ENCODE results near the gene PLBD1.

DNA sequence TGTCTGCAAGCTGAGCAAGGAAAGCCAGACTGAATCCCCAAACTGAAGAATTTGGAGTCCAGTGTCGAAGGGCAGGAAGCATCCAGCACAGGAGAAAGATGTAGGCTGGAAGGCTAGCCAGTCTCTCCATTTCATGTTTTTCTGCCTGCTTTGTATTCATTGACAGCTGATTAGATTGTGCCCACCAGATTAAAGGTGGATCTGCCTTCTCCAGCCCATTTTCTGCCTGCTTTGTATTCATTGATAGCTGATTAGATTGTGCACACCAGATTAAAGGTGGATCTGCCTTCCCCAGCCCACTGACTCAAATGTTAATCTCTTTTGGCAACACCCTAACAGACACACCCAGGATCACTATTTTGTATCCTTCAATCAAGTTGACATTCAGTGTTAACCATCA is 85.3 kb downstream of the PLBD1 start:
- TF ChIP-seq, protein P1, sequence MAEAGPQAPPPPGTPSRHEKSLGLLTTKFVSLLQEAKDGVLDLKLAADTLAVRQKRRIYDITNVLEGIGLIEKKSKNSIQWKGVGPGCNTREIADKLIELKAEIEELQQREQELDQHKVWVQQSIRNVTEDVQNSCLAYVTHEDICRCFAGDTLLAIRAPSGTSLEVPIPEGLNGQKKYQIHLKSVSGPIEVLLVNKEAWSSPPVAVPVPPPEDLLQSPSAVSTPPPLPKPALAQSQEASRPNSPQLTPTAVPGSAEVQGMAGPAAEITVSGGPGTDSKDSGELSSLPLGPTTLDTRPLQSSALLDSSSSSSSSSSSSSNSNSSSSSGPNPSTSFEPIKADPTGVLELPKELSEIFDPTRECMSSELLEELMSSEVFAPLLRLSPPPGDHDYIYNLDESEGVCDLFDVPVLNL (CRISPR knock-in tag; IDR thresholded peaks at IDR 0.05; ENCODE audit: borderline replicate concordance, low read depth): no peak
- TF ChIP-seq, protein P2, sequence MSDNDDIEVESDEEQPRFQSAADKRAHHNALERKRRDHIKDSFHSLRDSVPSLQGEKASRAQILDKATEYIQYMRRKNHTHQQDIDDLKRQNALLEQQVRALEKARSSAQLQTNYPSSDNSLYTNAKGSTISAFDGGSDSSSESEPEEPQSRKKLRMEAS (CRISPR knock-in tag; IDR thresholded peaks at IDR 0.05): no peak
- TF ChIP-seq, protein P3, sequence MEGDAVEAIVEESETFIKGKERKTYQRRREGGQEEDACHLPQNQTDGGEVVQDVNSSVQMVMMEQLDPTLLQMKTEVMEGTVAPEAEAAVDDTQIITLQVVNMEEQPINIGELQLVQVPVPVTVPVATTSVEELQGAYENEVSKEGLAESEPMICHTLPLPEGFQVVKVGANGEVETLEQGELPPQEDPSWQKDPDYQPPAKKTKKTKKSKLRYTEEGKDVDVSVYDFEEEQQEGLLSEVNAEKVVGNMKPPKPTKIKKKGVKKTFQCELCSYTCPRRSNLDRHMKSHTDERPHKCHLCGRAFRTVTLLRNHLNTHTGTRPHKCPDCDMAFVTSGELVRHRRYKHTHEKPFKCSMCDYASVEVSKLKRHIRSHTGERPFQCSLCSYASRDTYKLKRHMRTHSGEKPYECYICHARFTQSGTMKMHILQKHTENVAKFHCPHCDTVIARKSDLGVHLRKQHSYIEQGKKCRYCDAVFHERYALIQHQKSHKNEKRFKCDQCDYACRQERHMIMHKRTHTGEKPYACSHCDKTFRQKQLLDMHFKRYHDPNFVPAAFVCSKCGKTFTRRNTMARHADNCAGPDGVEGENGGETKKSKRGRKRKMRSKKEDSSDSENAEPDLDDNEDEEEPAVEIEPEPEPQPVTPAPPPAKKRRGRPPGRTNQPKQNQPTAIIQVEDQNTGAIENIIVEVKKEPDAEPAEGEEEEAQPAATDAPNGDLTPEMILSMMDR (IDR thresholded peaks at IDR 0.05): no peak
- TF ChIP-seq ZNF263 (CRISPR knock-in tag; IDR thresholded peaks at IDR 0.05; ENCODE audit: low read depth) (no peak), TEAD1 (CRISPR knock-in tag; IDR thresholded peaks at IDR 0.05) (no peak), ZNF232 (CRISPR knock-in tag; IDR thresholded peaks at IDR 0.05) (no peak), CREB1 (CRISPR knock-in tag; IDR thresholded peaks at IDR 0.05) (no peak), NFE2L1 (CRISPR knock-in tag; IDR thresholded peaks at IDR 0.05) (no peak), EMX1 (CRISPR knock-in tag; IDR thresholded peaks at IDR 0.05) (no peak), ZNF317 (CRISPR knock-in tag; IDR thresholded peaks at IDR 0.05; ENCODE audit: borderline replicate concordance, low read depth) (no peak)
- TF ChIP-seq, protein P4, sequence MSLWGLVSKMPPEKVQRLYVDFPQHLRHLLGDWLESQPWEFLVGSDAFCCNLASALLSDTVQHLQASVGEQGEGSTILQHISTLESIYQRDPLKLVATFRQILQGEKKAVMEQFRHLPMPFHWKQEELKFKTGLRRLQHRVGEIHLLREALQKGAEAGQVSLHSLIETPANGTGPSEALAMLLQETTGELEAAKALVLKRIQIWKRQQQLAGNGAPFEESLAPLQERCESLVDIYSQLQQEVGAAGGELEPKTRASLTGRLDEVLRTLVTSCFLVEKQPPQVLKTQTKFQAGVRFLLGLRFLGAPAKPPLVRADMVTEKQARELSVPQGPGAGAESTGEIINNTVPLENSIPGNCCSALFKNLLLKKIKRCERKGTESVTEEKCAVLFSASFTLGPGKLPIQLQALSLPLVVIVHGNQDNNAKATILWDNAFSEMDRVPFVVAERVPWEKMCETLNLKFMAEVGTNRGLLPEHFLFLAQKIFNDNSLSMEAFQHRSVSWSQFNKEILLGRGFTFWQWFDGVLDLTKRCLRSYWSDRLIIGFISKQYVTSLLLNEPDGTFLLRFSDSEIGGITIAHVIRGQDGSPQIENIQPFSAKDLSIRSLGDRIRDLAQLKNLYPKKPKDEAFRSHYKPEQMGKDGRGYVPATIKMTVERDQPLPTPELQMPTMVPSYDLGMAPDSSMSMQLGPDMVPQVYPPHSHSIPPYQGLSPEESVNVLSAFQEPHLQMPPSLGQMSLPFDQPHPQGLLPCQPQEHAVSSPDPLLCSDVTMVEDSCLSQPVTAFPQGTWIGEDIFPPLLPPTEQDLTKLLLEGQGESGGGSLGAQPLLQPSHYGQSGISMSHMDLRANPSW (CRISPR knock-in tag; conservative IDR thresholded peaks at IDR 0.05; ENCODE audit: low read depth): no peak
- TF ChIP-seq, protein P5, sequence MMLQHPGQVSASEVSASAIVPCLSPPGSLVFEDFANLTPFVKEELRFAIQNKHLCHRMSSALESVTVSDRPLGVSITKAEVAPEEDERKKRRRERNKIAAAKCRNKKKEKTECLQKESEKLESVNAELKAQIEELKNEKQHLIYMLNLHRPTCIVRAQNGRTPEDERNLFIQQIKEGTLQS (CRISPR knock-in tag; conservative IDR thresholded peaks at IDR 0.05): no peak
- TF ChIP-seq, protein P6, sequence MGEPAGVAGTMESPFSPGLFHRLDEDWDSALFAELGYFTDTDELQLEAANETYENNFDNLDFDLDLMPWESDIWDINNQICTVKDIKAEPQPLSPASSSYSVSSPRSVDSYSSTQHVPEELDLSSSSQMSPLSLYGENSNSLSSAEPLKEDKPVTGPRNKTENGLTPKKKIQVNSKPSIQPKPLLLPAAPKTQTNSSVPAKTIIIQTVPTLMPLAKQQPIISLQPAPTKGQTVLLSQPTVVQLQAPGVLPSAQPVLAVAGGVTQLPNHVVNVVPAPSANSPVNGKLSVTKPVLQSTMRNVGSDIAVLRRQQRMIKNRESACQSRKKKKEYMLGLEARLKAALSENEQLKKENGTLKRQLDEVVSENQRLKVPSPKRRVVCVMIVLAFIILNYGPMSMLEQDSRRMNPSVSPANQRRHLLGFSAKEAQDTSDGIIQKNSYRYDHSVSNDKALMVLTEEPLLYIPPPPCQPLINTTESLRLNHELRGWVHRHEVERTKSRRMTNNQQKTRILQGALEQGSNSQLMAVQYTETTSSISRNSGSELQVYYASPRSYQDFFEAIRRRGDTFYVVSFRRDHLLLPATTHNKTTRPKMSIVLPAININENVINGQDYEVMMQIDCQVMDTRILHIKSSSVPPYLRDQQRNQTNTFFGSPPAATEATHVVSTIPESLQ (CRISPR knock-in tag; IDR thresholded peaks at IDR 0.05): no peak
- TF ChIP-seq, protein P7, sequence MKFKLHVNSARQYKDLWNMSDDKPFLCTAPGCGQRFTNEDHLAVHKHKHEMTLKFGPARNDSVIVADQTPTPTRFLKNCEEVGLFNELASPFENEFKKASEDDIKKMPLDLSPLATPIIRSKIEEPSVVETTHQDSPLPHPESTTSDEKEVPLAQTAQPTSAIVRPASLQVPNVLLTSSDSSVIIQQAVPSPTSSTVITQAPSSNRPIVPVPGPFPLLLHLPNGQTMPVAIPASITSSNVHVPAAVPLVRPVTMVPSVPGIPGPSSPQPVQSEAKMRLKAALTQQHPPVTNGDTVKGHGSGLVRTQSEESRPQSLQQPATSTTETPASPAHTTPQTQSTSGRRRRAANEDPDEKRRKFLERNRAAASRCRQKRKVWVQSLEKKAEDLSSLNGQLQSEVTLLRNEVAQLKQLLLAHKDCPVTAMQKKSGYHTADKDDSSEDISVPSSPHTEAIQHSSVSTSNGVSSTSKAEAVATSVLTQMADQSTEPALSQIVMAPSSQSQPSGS (CRISPR knock-in tag; IDR thresholded peaks at IDR 0.05; ENCODE audit: borderline replicate concordance, low read depth): no peak

Data from WTC11 (cell line).